ENCODE measurements around the gene PNISR. TPM values are rescaled to one million over a fixed set of nuclear protein-coding genes. Genes with fewer than 3 reads are reported as not detected.

PNISR gene
- total and polyA plus RNA-seq, 2 of the 13 experiments (the other 11 are each of a cell fraction or from before 2014, with no cell fraction given), result 43.0 to 48.0 TPM

- TF ChIP-seq PATZ1 (CRISPR knock-in tag; IDR thresholded peaks at IDR 0.05), result no peak
- TF ChIP-seq ZBED4 (CRISPR knock-in tag; IDR thresholded peaks at IDR 0.05; ENCODE audit: borderline replicate concordance), result no peak
- TF ChIP-seq USF2 (IDR thresholded peaks at IDR 0.05; ENCODE audit: low read depth, low read length), result no peak
- TF ChIP-seq USF2 (CRISPR knock-in tag; IDR thresholded peaks at IDR 0.05; ENCODE audit: borderline replicate concordance), result no peak
- TF ChIP-seq ZNF7 (CRISPR knock-in tag; IDR thresholded peaks at IDR 0.05), result no peak
- TF ChIP-seq GRHL1 (CRISPR knock-in tag; conservative IDR thresholded peaks at IDR 0.05), result no peak
- TF ChIP-seq SMARCE1 (IDR thresholded peaks at IDR 0.05; ENCODE audit: borderline replicate concordance), result no peak
- no peak for TF ChIP-seq NFAT5 (CRISPR knock-in tag; IDR thresholded peaks at IDR 0.05)
Observed at GRCh38 chr6:99412065-99412464, 13.0 kb downstream of the PNISR start (continued).

All from HepG2 (cell line).